ENCODE measurements around the gene ATP8B4.

Gene ATP8B4

DNA sequence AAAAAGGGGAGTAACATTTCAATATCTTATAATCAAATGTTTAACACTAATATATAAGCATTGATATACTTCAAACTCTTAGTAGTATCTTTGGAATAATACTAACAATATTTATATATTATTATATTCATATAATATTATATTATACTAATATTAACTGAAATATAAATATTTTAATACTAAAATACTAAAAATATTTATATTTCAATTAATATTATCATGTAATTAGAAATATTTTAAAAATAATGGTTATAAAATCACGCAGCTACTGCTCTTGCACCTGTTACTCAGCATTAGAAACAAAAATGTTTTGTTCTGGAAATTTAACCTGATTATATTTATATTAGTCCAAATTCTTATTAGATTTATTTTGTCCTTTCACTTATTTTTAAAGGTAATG, 12.6 kb upstream of the ATP8B4 start:
- in situ Hi-C loops (cut with MboI; ENCODE audit: low sequenced_read_pairs): no loop called here
- Histone ChIP-seq H3K36me3 (replicated peaks) (no peaks in the 10 kb centered on the region), H3K27me3 (ENCODE audit: low read depth) (no peaks in the 10 kb centered on the region), H3K9me3 (no peaks in the 10 kb centered on the region), H3K4me3 (no peak overlapping the region), H3K4me1 (no peaks in the 10 kb centered on the region; the same call in 1 of the 2 replicates)
- no peak for DNase-seq (ENCODE audit: low spot score in 2 of 2)

- peaks cover 23% of the 10 kb centered on the region for H3K4me1 ChIP-seq
- H3K9me3 ChIP-seq: 0 out of 2 replicates have a peak, but pooled peaks cover 4% of the 10 kb centered on the region
- H3K4me3 ChIP-seq: no peak overlapping the region
- H3K27me3 ChIP-seq (ENCODE audit: low read depth): no peaks in the 10 kb centered on the region
- H3K36me3 ChIP-seq (replicated peaks): no peaks in the 10 kb centered on the region
- peak in 1 of 2 experiments; percentile 27 for DNase-seq (ENCODE audit: low spot score in 2 of 2)
- in situ Hi-C loops (cut with MboI; ENCODE audit: low sequenced_read_pairs): no loop called here
Measured at GRCh38 chr15:50128266-50128665, 9.2 kb upstream of the ATP8B4 start.

GRCh38 chr15:50127255-50127777, 8.3 kb upstream of the ATP8B4 start:
- H3K9me3 ChIP-seq: 0 out of 2 replicates have a peak, but pooled peaks cover 4% of the 10 kb centered on the region
- peaks cover 23% of the 10 kb centered on the region for H3K4me1 ChIP-seq
- no peak overlapping the region for H3K4me3 ChIP-seq
- in situ Hi-C loops (cut with MboI; ENCODE audit: low sequenced_read_pairs): no loop called here
- no peaks in the 10 kb centered on the region for H3K36me3 ChIP-seq (replicated peaks)
- no peak for DNase-seq (ENCODE audit: low spot score in 2 of 2)
- no peaks in the 10 kb centered on the region for H3K27me3 ChIP-seq (ENCODE audit: low read depth)

GRCh38 chr15:50126072-50126471, 7.0 kb upstream of the ATP8B4 start:
- no peak overlapping the region for H3K4me3 ChIP-seq
- no peak for DNase-seq (ENCODE audit: low spot score in 2 of 2)
- no peaks in the 10 kb centered on the region for H3K36me3 ChIP-seq (replicated peaks)
- peaks cover 23% of the 10 kb centered on the region for H3K4me1 ChIP-seq
- no peaks in the 10 kb centered on the region for H3K27me3 ChIP-seq (ENCODE audit: low read depth)
- 0 out of 2 replicates have a peak, but pooled peaks cover 4% of the 10 kb centered on the region for H3K9me3 ChIP-seq
- in situ Hi-C loops (cut with MboI; ENCODE audit: low sequenced_read_pairs): no loop called here

DNA sequence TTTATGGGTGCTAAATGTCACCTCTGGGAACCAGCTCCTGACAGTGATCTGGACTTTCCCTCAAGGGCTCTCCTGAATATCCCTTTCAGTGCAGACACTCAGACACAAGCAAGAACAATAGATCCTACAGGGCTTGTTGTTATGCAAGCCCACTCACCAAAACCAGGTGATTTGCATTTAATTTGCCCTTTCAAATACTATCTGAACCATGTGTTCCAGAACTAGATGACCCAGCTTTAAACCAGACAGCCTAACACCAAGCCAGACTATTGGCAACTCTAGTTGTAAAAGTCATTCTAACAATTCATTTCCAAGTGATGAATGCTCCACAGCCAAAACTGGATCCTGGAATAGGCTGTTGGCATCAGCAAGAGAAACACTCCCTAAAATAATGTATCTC, 5.6 kb upstream of the ATP8B4 start:
- Histone ChIP-seq H3K36me3 (replicated peaks) (no peaks in the 10 kb centered on the region), H3K4me3 (no peak overlapping the region)
- in situ Hi-C loops (cut with MboI; ENCODE audit: low sequenced_read_pairs): no loop called here

GRCh38 chr15:50123861-50124557, 5.0 kb upstream of the ATP8B4 start:
- H3K4me3 ChIP-seq: no peak overlapping the region
- H3K36me3 ChIP-seq (replicated peaks): no peaks in the 10 kb centered on the region
- 0 out of 2 replicates have a peak, but pooled peaks cover 4% of the 10 kb centered on the region for H3K9me3 ChIP-seq
- in situ Hi-C loops (cut with MboI; ENCODE audit: low sequenced_read_pairs): no loop called here
- peaks cover 23% of the 10 kb centered on the region for H3K4me1 ChIP-seq
- peak; percentile 43 to 84 for DNase-seq (ENCODE audit: low spot score in 2 of 2)
- H3K27me3 ChIP-seq (ENCODE audit: low read depth): no peaks in the 10 kb centered on the region

More for the DNA sequence above, 5.6 kb upstream of the ATP8B4 start:
- Histone ChIP-seq H3K4me1 (peaks cover 23% of the 10 kb centered on the region), H3K9me3 (0 out of 2 replicates have a peak, but pooled peaks cover 4% of the 10 kb centered on the region), H3K27me3 (ENCODE audit: low read depth) (no peaks in the 10 kb centered on the region)
- DNase-seq (ENCODE audit: low spot score in 2 of 2): peak; percentile 48 to 87

DNA sequence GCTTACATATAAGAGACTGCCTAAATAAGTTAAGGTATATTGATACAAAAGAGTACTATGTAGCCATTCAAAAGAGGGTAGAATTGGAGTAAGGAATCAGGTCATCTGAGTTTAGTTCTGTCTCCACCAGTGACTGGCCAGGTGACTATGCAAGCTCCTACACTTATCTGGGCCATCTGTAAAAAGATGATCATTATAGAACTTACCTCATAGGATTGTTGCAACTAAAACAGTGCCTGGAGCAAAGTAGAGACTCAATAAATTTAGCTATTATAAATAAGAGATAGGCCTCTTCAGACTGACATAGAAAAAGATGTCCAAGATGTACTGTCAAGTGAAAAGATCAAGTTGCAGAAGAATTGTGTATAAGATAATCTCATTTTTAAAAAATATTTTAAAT, 1.7 kb upstream of the ATP8B4 start:
- in situ Hi-C loops (cut with MboI; ENCODE audit: low sequenced_read_pairs): no loop called here
- no peak for DNase-seq (ENCODE audit: low spot score in 2 of 2)
- H3K36me3 ChIP-seq (replicated peaks): no peaks in the 10 kb centered on the region
- H3K9me3 ChIP-seq: 0 out of 2 replicates have a peak, but pooled peaks cover 4% of the 10 kb centered on the region
- H3K4me1 ChIP-seq: peaks cover 22% of the 10 kb centered on the region
- no peaks in the 10 kb centered on the region for H3K27me3 ChIP-seq (ENCODE audit: low read depth)
- no peak overlapping the region for H3K4me3 ChIP-seq

GRCh38 chr15:50117431-50118027, 1.5 kb downstream of the ATP8B4 start:
- Histone ChIP-seq H3K4me3 (no peak overlapping the region), H3K9me3 (no peaks in the 10 kb centered on the region), H3K27me3 (ENCODE audit: low read depth) (no peaks in the 10 kb centered on the region), H3K4me1 (no peaks in the 10 kb centered on the region), H3K36me3 (replicated peaks) (no peaks in the 10 kb centered on the region)
- in situ Hi-C loops (cut with MboI; ENCODE audit: low sequenced_read_pairs): no loop called here
- DNase-seq (ENCODE audit: low spot score in 2 of 2): no peak

- H3K4me1 ChIP-seq: no peaks in the 10 kb centered on the region
- H3K27me3 ChIP-seq (ENCODE audit: low read depth): no peaks in the 10 kb centered on the region
- no peaks in the 10 kb centered on the region for H3K36me3 ChIP-seq (replicated peaks)
- H3K4me3 ChIP-seq: no peak overlapping the region
- peak; percentile 21 to 49 for DNase-seq (ENCODE audit: low spot score in 2 of 2)
- no peaks in the 10 kb centered on the region for H3K9me3 ChIP-seq
- in situ Hi-C loops (cut with MboI; ENCODE audit: low sequenced_read_pairs): no loop called here
Measured at GRCh38 chr15:50116477-50116876, 2.6 kb downstream of the ATP8B4 start.

- in situ Hi-C loops (cut with MboI; ENCODE audit: low sequenced_read_pairs): no loop called here
Measured at GRCh38 chr15:50113992-50114780, 4.8 kb downstream of the ATP8B4 start.

GRCh38 chr15:50113187-50113505, 5.9 kb downstream of the ATP8B4 start:
- no peaks in the 10 kb centered on the region for H3K36me3 ChIP-seq (replicated peaks)
- H3K4me1 ChIP-seq: no peaks in the 10 kb centered on the region
- no peaks in the 10 kb centered on the region for H3K27me3 ChIP-seq (ENCODE audit: low read depth)
- H3K4me3 ChIP-seq: no peak overlapping the region
- DNase-seq (ENCODE audit: low spot score in 2 of 2): no peak
- H3K9me3 ChIP-seq: no peaks in the 10 kb centered on the region
- in situ Hi-C loops (cut with MboI; ENCODE audit: low sequenced_read_pairs): no loop called here

More at GRCh38 chr15:50113992-50114780, 4.8 kb downstream of the ATP8B4 start:
- no peak for DNase-seq (ENCODE audit: low spot score in 2 of 2)
- H3K36me3 ChIP-seq (replicated peaks): no peaks in the 10 kb centered on the region
- no peak overlapping the region for H3K4me3 ChIP-seq
- H3K4me1 ChIP-seq: no peaks in the 10 kb centered on the region
- no peaks in the 10 kb centered on the region for H3K9me3 ChIP-seq
- H3K27me3 ChIP-seq (ENCODE audit: low read depth): no peaks in the 10 kb centered on the region

DNA sequence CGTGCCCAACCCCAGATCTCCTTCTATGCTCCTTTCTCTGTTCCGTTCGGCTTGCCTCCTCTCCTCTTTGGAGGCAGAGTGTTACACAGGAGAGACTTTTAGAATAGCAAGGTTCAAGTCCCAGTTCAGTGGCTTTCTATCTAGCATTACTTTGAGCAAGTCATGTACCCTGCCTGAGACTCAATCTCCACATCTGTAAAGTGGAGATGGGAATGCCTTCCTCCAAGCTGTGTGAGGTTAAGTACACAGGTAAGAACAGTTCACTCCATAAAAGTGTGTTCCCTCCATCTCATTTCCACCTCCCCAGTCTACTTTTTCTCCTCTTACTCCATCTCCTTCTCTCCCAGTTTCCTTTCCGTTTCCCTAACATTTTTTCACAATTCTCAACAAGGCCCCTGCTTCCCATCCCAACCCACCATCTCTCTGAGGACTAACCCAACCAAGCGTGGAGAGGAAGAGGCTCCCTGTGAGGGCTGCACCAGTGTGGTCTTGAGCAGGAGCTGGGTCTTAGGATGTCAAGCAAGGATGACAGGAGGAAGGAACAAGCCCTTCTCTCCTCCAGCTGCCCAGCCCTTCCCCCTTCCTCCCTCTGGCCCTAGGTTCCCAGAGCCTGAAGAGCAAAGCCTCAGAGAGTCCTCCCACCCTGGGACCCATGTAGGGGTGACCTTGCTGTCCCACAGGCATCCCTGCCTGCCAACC, 6.4 kb downstream of the ATP8B4 start:
- Histone ChIP-seq H3K36me3 (replicated peaks) (no peaks in the 10 kb centered on the region), H3K9me3 (no peaks in the 10 kb centered on the region), H3K27me3 (ENCODE audit: low read depth) (no peaks in the 10 kb centered on the region), H3K4me3 (no peak overlapping the region), H3K4me1 (no peaks in the 10 kb centered on the region)
- in situ Hi-C loops (cut with MboI; ENCODE audit: low sequenced_read_pairs): no loop called here
- DNase-seq (ENCODE audit: low spot score in 2 of 2): no peak

DNA sequence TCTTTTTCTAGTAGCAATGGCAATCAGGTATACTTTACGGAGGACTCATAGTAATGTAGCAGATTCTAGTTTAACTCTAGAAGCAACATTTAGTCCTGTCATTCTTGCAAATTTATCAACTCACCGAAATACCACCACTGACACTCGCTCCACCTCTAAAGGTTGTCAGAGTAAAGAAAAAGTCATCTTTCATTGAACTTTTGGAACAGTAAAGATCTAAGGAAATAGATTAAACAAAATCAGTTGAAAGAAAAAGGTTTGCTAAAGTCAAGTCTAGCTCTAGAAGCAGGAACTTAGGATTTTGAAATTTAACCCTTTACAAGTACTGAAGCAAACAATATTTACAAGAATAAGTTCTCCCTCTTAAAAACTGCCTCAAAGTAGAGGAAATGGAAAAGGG, 8.7 kb downstream of the ATP8B4 start:
- H3K9me3 ChIP-seq: no peaks in the 10 kb centered on the region
- in situ Hi-C loops (cut with MboI; ENCODE audit: low sequenced_read_pairs): no loop called here

More for the DNA sequence above, 8.7 kb downstream of the ATP8B4 start:
- no peaks in the 10 kb centered on the region for H3K27me3 ChIP-seq (ENCODE audit: low read depth)
- H3K4me1 ChIP-seq: no peaks in the 10 kb centered on the region
- no peak for DNase-seq (ENCODE audit: low spot score in 2 of 2)
- H3K4me3 ChIP-seq: no peak overlapping the region
- no peaks in the 10 kb centered on the region for H3K36me3 ChIP-seq (replicated peaks)

Data from HAP-1 (cell line).